Prostate gland (tissue), 2 donors: ENCODE results near the gene ROBO1. TPM values are rescaled to one million over a fixed set of nuclear protein-coding genes. Genes with fewer than 3 reads are reported as not detected.

Experiments used
- DNase-seq: peaks from one replicate; pipeline ENCODE4 v3.0.0-alpha.2; 2019; ENCODE audit warnings: low spot score
- H3K27ac ChIP-seq, 2 donors: fragments of 200-600 bp; sonication (generic); 2 replicates each; pipeline ENCODE4 v1.5.1; 2017 to 2019
- H3K27me3 ChIP-seq: fragments of 200-600 bp; sonication (generic); replicated peaks from 2 replicates; pipeline ENCODE4 v1.5.1; 2019; ENCODE audit not compliant: insufficient read depth
- H3K36me3 ChIP-seq, 2 donors: fragments of 200-600 bp; sonication (generic); 1 replicate in 1 of 2; 2 replicates in 1 of 2; pipeline versions ENCODE4 v1.5.1 to v1.8.1; 2017 to 2019
- H3K4me1 ChIP-seq: fragments of 200-600 bp; sonication (generic); replicated peaks from 2 replicates; pipeline ENCODE4 v1.5.1; 2019
- H3K4me3 ChIP-seq, 2 donors: fragments of 200-600 bp; sonication (generic); 2 replicates each; pipeline ENCODE4 v1.5.1; 2017 to 2019
- H3K9me3 ChIP-seq: fragments of 200-600 bp; sonication (generic); 2 replicates; pipeline ENCODE4 v1.5.1; 2017
- POLR2A ChIP-seq: fragments of 450-650 bp; IDR thresholded peaks from one replicate; pipeline ENCODE4 v1.6.1; 2016; ENCODE audit warnings: antibody characterized with exemption, mild to moderate bottlenecking
- POLR2AphosphoS5 ChIP-seq: sonication (generic); formaldehyde crosslinking; IDR thresholded peaks from one replicate; pipeline ENCODE4 v1.6.1; 2017; ENCODE audit warnings: antibody characterized with exemption
- WGBS: methylation state at CpG from one replicate; pipeline ENCODE4 v1.1.5; 2018; 5-methylcytosine and 5-hydroxymethylcytosine counted together
- intact Hi-C: fragments of 100-400 bp; cut with DNase I; formaldehyde crosslinking; loops from one replicate; pipeline ENCODE4 v1.14.2; 2022
- total RNA-seq, 2 donors: library from RNA; depleted of rRNA; stranded (reverse); fragments of >200 nt; gene quantifications; one replicate each; pipeline ENCODE4 v1.1.0, GENCODE V29; 2016
- TF ChIP-seq, protein P1 (sequence below), 4 experiments: fragments of 200-600 bp in 2 of 4; fragments of 450-650 bp in 2 of 4; sonication (generic) in 2 of 4; IDR thresholded peaks; 1 replicate in 3 of 4; 2 replicates in 1 of 4; pipeline ENCODE4 v1.5.1; 2016 to 2019; ENCODE audit warnings: antibody characterized with exemption in 4 of 4, mild to moderate bottlenecking in 2 of 4, moderate library complexity in 2 of 4

Gene ROBO1
- total RNA-seq, 2 donors from 2014 or later, result 37.6 to 50.8 TPM

DNA sequence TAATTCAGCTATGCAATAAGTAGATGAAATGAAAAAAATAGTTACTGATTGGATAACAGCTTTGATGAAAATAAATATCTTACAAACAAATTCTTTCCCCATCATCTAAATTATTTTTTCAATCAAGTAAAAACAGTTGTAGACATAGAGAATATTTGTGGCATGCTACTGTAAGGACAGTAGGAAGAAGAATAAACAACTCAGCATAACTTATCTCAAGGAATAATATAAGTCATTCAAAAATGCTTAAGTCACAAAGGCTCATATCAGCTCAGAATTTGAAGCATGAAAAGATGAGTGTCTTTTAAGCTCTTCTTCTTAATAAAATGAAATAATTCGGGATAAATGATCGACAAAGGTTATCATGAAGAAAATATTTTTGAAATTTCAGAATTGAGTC, 1029.0 kb downstream of the ROBO1 start:
- 99% methylated on average over 2 of the region's 2 CpGs for WGBS

DNA sequence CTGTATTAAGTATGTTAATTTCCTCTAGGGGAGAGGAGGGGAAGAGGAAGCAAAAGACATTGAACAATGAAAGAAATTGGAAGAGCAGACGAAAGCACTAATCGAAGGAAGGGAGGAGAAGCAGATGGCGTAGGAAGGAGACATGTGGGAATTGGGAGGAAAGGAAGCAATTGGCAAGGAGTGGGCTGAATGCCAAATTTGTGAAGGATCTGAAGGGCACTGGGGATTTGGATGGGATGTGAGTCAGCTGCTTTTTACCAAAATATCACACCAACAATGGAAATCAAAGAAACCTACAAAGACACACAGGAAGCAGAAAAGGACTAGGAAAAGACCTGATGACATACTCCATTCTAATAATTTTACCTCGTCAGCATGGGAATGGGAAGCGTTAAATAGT, 1029.8 kb downstream of the ROBO1 start:
- WGBS, result 89% methylated on average over 5 of the region's 5 CpGs
- Histone ChIP-seq H3K4me1 (no peaks in the 10 kb centered on the region), H3K36me3 (no peaks in the 10 kb centered on the region), H3K27ac (no peak overlapping the region), H3K27me3 (no peaks in the 10 kb centered on the region), H3K9me3 (no peaks in the 10 kb centered on the region), H3K4me3 (no peak overlapping the region)
- TF ChIP-seq, protein P1, sequence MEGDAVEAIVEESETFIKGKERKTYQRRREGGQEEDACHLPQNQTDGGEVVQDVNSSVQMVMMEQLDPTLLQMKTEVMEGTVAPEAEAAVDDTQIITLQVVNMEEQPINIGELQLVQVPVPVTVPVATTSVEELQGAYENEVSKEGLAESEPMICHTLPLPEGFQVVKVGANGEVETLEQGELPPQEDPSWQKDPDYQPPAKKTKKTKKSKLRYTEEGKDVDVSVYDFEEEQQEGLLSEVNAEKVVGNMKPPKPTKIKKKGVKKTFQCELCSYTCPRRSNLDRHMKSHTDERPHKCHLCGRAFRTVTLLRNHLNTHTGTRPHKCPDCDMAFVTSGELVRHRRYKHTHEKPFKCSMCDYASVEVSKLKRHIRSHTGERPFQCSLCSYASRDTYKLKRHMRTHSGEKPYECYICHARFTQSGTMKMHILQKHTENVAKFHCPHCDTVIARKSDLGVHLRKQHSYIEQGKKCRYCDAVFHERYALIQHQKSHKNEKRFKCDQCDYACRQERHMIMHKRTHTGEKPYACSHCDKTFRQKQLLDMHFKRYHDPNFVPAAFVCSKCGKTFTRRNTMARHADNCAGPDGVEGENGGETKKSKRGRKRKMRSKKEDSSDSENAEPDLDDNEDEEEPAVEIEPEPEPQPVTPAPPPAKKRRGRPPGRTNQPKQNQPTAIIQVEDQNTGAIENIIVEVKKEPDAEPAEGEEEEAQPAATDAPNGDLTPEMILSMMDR (IDR thresholded peaks at IDR 0.05), result no peak
- TF ChIP-seq POLR2A (no peak), POLR2AphosphoS5 (no peak)
- intact Hi-C loops, result no loop called here
- no peak for DNase-seq

More for the DNA sequence above, 1029.0 kb downstream of the ROBO1 start:
- H3K4me3 ChIP-seq, result no peak overlapping the region
- no peaks in the 10 kb centered on the region for H3K36me3 ChIP-seq
- no peaks in the 10 kb centered on the region for H3K27me3 ChIP-seq
- TF ChIP-seq, protein P1 (IDR thresholded peaks at IDR 0.05), result no peak
- no peak for TF ChIP-seq POLR2AphosphoS5
- no peak for TF ChIP-seq POLR2A
- no peaks in the 10 kb centered on the region for H3K9me3 ChIP-seq
- H3K27ac ChIP-seq, result no peak overlapping the region
- no peak for DNase-seq
- H3K4me1 ChIP-seq, result no peaks in the 10 kb centered on the region
- intact Hi-C loops, result no loop called here

DNA sequence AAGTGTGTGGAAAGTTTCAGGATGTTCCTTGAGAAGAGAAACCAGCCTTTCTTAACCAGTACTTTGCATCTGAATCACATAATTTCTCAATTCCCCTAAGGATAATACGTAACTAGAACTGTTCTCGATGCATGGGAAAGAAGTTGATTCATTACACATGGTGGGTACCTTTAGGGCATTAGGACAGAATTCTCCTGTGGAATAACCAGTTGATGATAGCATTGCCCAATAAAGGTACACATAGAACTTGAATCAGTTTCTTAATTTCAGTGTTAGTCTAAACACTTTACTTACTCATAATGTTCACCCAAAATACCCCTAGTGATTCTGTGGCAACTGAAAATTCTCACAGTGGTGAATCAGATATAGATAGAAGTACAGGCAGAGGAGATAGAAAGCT, 1030.9 kb downstream of the ROBO1 start:
- Histone ChIP-seq H3K9me3 (no peaks in the 10 kb centered on the region), H3K27ac (no peak overlapping the region), H3K36me3 (no peaks in the 10 kb centered on the region), H3K4me3 (no peak overlapping the region), H3K4me1 (no peaks in the 10 kb centered on the region), H3K27me3 (no peaks in the 10 kb centered on the region)
- WGBS, result 93% methylated on average over 2 of the region's 2 CpGs
- TF ChIP-seq POLR2AphosphoS5 (no peak), POLR2A (no peak)
- TF ChIP-seq, protein P1 (IDR thresholded peaks at IDR 0.05), result no peak
- intact Hi-C loops, result no loop called here
- no peak for DNase-seq

DNA sequence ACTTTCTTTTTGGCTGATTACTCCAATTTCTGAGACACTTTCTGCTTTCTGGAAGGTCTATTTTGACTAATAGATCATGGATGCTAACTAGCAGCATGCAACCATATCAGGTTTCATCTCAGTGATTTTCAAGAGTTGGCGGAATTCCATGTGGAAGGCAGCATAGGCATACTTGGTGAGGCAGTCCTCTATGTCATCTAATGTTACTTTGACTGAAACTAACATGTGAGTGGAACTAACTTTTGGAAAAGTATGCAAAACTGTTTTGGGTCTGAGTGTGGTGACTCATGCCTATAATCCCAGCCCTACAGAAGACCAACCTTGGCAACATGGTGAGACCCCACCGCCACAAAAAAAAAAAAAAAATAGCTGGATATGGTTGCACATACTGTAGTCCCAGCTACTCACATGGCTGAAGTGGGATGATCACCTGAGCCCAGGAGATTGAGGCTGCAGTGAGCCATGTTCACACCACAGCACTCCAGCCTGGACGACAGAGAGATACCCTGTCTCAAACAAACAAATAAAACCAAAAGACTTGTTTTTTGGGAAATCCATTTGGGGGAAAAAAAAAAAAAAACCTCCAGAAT, 1033.7 kb downstream of the ROBO1 start:
- DNase-seq, result no peak
- Histone ChIP-seq H3K9me3 (no peaks in the 10 kb centered on the region), H3K27me3 (no peaks in the 10 kb centered on the region), H3K27ac (no peak overlapping the region), H3K36me3 (no peaks in the 10 kb centered on the region), H3K4me1 (no peaks in the 10 kb centered on the region), H3K4me3 (no peak overlapping the region)
- TF ChIP-seq POLR2A, result no peak
- TF ChIP-seq, protein P1 (IDR thresholded peaks at IDR 0.05), result no peak
- no peak for TF ChIP-seq POLR2AphosphoS5
- intact Hi-C loops, result no loop called here
- WGBS, result 92% methylated on average over 3 of the region's 3 CpGs

DNA sequence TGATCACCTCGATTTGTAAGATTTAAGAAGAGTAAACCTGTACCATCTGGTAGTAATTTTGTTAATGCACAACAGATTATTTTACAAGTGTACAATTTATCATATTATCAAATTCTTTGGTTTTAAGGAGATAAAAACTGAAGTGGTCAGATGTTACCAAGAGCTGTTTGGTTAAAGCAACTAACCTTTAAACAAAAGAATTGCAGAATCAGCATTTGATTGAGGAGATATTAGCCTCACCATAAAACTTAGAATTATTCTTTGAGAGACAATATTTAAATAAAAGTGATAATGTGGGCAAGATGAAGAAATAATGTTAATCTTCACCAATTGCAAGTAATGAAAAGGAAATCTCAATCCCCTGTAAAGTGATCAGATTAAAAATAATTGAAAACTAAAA, 1034.9 kb downstream of the ROBO1 start:
- Histone ChIP-seq H3K36me3 (no peaks in the 10 kb centered on the region), H3K4me3 (no peak overlapping the region), H3K9me3 (no peaks in the 10 kb centered on the region), H3K4me1 (no peaks in the 10 kb centered on the region), H3K27ac (no peak overlapping the region), H3K27me3 (no peaks in the 10 kb centered on the region)
- DNase-seq, result no peak
- 76% methylated on average over 1 of the region's 1 CpG for WGBS
- intact Hi-C loops, result no loop called here
- TF ChIP-seq POLR2A (no peak), POLR2AphosphoS5 (no peak)
- TF ChIP-seq, protein P1 (IDR thresholded peaks at IDR 0.05), result no peak
